GM19240 (cell line): ENCODE measurements around the gene ZFYVE26.

ENCODE experiments used
- DNase-seq: peaks from one replicate; pipeline ENCODE4 v3.0.0; 2011; ENCODE audit warnings: low spot score; ENCODE audit not compliant: insufficient read length

ZFYVE26 gene

DNA sequence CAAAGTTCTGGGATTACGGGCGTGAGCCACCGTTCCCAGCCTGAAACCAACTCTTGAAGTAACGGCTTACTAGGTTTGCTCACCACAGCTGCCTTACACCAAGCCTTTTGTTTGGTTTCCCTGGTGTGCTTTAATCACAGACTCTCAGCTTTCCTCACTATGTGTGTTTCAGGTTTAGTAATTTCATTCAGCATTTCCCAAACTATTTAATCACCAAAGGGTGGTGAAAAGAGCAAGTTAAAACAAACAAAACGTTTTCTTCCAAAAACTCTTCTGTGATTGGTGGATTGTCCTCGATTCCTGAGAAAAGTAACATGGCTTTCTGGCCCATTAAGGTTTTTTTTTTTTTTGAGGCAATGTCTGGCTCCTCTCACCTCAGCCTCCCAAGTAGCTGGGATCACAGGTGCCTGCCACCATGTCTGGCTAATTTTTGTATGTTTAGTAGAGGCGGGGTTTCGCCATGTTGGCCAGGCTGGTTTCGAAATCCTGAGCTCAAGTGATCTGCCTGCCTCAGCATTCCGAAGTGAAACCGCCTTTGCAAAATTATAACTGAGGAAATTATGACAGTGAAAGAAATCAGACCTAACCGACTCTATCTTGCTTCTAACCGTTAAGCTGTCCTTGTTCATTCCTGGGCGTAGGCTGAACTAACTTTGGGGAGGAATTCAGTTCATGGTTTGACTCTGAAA lies 1.5 kb upstream of the ZFYVE26 start:
- DNase-seq, result no peak

DNA sequence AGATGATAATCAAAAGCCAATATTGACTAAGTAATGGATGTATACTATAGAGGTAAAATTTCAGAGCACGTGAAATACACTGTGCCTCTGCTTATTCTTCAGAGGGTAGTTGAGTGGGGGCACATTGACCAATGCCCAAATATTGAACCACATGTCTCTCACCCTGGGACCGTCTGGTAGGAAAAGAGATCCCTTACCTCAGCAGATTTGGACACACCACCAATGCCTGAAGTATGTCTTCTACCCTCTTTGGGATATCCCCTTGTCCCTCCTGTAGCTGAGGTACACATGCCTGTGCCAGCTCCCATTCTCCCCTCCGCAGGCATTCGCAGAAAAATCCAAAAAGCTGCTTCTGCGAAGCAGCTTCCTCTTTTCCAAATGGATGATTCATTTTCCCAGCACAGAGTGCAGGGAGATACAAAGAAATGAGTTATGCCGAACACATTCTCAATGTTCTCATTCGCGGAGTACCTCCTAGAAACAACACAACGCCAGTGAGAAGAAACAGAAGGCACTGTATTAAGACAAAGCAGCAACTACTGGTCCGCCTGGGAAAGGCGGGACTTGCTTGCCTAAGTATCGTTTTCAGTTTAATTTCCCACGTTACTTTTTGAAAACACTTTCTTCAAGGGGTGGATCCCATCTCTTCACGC lies 691 bp downstream of the ZFYVE26 start:
- no peak for DNase-seq

DNA sequence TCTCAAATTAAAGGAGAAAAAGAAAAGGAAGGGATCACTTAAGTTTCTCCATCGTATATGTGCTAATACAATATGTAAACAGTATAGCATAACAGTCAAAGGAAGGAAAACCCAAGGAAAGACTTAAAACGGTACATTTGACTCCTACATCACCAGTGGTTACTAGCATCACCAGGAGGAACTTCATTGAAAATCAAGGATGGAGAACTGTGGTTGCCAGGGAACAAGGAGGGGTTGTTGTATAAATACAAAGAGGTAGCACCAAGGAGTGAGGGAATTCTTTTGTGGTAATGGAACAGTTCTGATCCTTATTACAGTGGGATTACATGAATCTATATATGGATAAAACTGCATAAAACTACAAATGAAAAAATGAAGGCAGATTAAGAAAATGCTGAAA lies 1.6 kb downstream of the ZFYVE26 start:
- no peak for DNase-seq

GRCh38 chr14:67806246-67806645 lies 10.1 kb downstream of the ZFYVE26 start:
- no peak for DNase-seq

DNA sequence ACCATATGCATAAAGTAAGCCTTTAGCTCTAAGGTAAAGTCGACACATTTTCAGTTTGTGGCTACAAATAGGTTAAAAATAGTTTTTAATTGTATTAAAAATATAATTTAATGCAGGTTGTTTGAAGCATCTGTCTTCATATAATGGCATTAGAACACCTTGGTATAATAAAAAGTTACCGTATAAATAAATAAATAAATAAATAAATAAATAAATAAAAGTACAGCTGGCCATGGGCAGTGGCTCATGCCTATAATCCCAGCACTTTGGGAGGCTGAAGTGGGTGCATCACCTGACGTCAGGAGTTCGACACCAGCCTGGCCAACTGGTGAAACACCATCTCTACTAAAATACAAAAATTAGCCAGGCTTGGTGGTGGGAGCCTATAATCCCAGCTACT lies 15.6 kb downstream of the ZFYVE26 start:
- no peak for DNase-seq

GRCh38 chr14:67798731-67799130 lies 17.7 kb downstream of the ZFYVE26 start:
- no peak for DNase-seq

GRCh38 chr14:67787673-67788072 lies 28.7 kb downstream of the ZFYVE26 start:
- DNase-seq, result no peak

DNA sequence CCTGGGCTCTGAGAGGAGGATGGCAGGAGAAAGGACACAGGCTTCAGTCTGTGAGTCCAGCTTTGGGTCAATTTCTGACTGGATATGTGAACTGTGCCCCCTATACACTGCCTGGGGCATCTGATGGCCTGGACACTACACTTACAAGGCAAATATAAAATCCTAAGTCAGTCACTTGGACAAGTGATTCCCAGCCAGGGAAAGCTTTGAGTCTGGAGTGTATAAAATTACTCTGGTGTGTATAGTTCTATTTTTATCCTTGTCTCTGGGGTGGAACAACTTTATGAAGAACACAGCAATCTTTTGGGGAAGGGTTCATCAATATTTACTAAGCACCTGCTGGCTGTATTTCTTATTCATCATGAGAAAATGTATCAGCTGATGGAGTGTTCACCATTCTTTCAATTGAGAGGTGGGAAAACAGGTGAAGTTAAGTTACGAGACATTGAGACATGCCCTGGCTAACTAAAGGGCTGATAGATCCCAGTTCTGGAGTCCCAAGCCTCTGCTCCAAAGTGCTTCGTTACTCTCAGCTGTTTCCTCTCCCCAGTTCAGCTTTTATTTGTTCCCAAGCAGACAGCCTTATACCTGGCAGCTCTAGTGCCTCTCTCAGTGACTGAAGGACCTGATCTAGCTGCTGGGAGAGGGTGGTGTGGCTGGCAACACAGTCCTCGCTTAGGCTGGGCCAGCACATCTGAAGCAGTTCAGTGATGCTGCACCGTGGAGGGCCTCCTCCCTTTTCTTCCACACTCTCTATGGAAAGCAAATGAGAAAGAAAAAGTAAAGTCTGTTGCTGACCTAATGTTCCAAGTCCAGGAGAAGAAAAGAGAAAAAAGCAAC lies 30.9 kb downstream of the ZFYVE26 start:
- DNase-seq, result no peak

GRCh38 chr14:67784244-67784823 lies 32.1 kb downstream of the ZFYVE26 start:
- DNase-seq, result no peak

- no peak for DNase-seq
These were observed 34.3 kb downstream of the ZFYVE26 start for GRCh38 chr14:67782090-67782489.

DNA sequence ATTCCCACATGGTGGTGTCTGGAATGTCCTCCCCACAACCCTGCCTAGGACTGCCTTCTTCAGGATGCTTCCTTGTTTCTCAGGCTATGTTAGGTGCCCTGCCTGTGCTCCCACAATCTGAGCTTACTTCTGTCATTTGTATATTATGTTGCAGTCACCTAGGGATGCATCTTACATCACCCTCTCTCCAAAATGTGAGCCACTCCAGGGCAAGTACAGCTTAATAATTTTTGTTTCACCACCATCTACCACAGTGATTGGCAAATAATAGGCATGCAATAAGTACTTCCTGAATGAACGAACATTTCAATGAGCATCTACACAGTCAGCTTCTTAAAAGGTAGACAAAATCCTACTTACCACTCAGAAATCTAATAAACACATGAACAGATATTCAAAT lies 37.6 kb downstream of the ZFYVE26 start:
- DNase-seq, result no peak

DNA sequence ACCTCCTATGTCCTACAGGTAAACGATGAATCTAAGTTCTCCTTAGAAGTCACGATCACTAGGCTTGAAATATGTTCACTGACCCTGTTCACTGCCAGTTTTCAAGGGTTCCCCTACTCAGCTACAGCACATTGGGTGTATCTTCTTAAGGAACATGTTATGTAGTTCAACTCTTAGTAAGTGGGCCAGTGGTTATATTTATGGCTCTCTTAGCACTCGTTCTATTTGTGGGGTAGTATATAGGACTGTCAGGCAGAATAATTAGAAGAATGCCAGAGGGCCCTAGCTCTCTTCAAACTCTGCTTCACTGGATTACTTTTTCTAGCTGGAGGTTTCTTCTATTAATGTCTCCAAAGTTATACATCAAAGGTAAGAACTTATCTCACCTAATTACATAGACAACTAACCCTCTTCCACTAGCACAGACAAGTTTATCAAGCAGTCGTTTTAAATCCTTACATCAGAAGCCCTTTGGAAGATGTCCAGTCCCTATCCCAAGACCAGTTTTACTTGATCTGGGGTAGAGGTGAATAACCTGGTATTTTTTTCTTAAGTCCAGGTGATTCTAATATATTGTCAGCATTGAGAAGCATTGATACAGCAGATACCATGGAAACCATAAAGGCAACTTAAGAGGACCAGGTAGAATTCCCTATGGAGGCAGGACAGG lies 39.6 kb downstream of the ZFYVE26 start:
- DNase-seq, result no peak

- DNase-seq, result no peak
These were observed 42.5 kb downstream of the ZFYVE26 start for GRCh38 chr14:67773844-67774377.

GRCh38 chr14:67768219-67768618 lies 48.2 kb downstream of the ZFYVE26 start:
- DNase-seq, result no peak

DNA sequence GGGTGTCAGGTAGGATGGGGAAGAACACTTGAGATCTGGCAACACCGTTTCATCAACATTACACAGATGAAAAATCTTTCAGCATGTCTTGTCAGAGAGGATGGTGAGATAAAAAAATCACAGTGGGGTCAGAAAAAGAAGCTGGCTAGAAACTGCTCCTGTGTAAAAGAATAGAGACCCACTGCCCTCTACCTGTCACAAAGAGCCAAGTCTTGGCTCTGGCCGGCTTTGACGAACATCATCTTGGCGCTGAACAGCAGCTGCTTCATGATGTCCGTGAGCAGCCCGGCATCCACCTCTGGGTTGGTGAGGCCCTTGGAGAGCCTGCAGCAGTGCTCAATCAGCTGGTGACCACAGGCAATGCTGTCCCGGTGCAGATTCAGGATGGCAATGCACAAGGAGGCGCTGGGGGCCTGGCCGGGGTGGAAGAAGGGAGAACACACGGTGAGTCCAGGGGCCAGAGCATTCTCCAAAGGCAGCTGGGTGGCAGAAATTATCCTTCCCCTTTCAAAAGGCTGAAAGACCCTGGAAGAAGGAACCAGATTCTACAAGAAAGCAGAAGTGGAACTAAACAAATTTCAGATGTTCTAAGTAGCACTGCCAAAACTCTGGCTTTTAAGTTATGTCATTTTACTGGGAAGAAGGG lies 50.2 kb downstream of the ZFYVE26 start:
- no peak for DNase-seq

DNA sequence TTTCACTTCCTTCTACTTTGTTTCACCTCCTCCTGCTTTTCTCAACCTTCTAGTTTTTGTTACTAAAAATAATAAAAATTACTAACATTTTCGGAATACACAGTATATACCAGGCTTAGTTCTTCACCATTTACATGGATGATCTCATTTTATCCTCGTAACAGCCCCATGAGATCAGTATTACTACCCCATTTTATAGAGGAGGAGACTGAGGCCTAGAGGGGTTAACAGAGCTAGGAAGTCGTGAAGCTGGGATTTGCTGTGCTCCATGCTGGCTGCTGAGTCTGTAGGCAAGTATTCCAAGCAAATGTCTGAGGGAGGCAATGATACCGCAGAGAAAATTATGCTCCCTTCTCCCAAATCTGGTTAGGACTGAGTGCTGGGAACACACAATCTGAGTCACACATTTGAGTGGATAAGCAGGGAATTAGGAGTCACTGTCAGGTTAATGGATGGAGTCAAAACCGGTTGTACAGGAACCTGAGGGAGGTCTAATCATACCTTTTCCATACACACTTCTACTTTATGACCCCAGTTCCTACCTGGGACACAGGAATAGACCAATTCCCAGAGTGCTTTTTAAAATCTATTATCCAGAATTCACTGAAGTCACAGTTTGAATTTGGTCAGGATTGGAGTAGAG lies 51.1 kb downstream of the ZFYVE26 start:
- DNase-seq, result no peak

GRCh38 chr14:67764496-67764895 lies 51.9 kb downstream of the ZFYVE26 start:
- no peak for DNase-seq

DNA sequence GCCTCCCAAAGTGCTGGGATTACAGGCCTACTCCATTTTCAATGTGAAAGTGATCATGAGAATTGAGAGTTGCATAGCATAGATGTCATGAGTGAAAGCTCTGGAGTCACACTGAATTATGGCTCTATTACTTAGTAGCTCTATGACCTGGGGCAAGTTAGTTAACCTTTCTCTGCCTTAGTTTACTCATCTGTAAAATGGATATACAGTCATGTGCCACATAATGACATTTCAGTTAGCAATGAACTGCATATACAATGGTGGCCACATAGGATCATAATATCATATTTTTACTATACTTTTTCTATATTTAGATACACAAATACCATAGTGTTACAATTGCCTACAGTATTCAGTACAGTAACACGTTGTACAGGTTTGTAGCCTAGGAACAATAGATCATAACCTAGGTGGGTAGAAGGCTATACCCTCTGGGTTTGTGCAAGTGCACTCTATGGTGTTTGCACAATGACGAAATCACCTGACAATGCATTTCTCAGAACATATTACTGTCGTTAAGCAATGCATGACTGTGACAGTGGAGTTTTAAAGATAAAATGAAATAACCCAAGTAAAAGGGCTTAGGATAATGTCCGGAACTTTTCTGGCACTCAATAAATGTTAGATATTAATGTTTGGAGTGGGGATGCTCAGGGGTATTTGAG lies 53.1 kb downstream of the ZFYVE26 start:
- no peak for DNase-seq

- no peak for DNase-seq
These were observed 54.3 kb downstream of the ZFYVE26 start for GRCh38 chr14:67762051-67762450.

DNA sequence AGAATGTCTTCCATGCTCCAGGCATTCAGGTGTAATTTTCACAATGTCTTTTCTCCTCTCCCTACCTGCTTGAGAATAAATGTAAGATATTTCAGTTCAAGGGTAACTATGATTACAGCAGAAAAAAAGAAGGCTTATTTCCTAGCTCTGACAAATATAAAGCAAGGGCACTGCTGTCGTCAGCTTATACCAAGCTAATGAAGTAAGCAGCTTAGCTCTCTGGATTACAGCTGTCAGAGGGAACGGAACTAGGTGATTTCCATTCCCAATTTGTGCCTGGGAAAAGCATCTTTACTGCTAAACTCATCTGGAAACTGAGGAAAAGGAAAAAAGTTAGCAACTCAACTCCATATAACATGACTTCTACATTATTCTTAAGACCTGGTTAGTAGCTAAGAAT lies 56.5 kb downstream of the ZFYVE26 start:
- no peak for DNase-seq
